HG03025 (cell line): ENCODE measurements around the gene PRPSAP1.

Experiments used
- ATAC-seq: cut with Tn5 transposase; IDR thresholded peaks from one replicate; pipeline ENCODE4 v1.9.1; 2021; ENCODE audit warnings: mild to moderate bottlenecking, moderate library complexity; ENCODE audit not compliant: unreplicated experiment, low FRiP score

The PRPSAP1 gene, protein sequence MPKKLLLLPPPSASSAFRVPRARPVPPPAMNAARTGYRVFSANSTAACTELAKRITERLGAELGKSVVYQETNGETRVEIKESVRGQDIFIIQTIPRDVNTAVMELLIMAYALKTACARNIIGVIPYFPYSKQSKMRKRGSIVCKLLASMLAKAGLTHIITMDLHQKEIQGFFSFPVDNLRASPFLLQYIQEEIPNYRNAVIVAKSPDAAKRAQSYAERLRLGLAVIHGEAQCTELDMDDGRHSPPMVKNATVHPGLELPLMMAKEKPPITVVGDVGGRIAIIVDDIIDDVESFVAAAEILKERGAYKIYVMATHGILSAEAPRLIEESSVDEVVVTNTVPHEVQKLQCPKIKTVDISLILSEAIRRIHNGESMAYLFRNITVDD

DNA sequence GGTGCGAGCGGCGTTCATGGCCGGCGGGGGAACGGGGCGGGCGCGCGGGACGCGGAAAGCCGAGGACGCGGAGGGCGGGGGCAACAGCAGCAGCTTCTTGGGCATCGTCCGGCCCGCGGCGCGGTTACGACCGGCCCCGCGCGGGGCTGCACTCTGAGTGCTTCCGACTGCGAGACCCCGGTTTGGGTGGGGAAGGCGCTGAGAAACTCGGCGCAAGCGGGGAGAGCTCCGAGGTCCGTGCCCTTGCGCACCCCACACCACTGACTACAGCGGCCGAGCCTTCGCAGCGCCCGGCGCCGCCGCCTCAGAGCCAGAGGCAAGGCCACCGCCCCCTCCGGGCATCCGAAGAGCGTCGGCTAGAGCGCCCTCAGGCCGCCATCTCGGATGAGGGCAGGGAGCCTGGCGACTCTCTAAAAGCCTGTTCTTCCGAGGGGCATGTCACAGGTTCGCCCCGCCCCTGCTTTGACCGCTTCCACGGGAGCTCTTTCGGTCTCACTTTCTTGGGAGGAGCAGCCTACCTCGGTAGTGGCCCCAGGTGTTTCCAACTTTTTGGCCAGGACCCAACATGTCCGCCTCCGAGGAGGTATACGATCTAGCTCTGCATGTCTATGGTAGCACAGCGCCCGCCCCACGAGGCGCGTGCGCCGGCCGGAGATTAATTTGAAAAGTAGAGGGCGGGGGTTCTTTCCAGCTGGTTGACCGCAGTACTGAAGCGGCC, at the start of gene PRPSAP1:
TSS of gene PRPSAP1 (minus strand) at position 318 of the 718 bp plus-strand sequence. CDS start at position 105, 213 bp downstream.
- peak; percentile 71 for ATAC-seq

DNA sequence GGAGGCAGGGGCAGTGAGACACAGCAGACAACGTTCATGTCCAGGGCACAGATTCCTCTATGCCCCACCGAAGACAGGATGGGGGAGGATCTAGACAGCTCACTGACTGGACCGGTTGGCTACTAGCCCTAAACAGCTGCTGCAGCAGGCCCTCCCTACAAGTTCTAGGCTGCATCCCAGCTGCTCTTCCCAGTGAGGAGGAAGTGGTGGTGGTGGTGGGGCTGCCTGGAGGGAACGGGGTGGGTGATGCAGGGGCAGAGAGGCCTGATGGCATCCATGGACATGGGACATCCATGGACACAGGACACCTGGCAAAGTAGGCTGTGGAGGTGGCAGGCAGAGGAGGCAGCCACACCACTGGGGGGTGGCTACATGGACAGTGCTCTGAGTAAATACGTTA, 49.0 kb upstream of the PRPSAP1 start:
- no peak for ATAC-seq

DNA sequence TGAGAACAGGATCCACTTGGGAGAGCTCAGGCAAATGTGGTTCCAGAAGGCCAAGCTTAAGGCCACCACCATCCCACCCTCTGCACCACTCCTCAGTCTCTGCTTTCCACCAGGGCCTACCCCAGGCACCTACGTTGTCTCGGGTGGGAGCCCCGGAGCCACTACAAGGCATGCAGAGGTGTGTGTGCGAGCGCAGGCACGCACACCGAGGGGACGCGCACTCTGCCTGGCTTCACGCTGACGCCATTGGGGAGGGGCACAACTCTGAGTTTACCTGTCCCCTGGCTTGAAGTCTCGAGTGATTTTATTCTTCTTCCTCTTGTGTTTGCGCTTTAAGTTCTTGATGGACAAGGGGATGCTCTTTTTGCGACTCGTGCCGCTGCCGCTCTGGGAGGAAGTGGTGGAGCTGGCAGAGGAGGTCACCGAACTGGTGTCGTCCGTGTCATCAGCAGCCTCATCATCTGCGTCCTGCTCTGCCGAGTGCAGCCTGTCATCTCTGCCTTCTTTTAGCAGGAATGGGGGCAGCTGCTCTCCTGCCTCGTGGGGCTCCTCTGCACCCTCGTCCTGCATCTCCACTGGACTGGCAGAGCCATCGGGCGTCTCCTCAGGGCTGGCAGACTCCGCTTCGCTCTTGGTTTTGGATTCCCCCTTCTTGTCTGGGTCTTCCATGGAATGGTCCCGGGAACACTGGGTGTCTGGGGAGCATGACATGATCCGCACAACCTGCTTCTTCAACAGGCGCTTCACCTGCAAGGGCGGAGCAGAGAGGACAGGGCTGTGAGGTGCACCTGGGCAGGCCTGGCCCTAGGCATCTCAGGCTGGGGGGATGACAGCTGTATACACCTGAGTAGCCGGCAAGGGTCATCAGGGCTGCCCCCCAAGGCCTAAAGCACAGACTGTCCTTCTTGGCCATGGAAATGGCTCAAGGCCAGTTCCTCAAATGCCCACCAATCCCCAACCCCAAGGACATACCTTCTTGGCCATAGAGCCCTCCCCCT, 45.8 kb upstream of the PRPSAP1 start:
- no peak for ATAC-seq

DNA sequence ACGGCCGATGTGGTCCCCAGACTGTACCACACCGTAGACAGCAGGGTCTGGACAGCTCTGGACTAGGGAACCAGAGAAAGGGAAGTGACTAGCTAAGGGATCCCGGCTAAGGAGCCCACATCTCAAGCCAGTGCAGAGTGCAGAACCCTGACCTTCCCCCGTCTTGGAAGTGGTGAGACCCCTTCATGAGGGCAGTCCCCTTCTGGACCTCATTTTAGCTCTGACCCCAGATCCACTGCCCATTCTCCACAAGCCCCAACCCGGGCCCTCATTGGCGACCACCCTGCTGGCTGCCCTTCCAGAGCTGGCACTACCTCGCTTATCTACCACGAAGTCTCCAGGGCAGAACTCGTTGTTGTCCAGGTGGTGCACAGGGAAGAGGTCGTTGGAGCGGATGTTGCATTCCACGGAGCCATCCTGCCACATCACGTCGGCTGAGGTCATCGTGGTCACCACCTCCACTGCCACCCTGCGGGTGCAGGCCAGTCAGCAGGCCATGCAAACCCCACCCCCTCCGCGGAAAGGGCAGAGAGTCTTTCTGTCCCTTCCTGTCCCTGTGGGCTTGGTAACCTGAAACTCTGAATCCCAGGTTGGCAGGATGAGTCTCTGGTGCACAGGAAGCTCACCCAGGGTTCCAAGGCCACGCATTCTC, 44.9 kb upstream of the PRPSAP1 start:
- ATAC-seq, result no peak

DNA sequence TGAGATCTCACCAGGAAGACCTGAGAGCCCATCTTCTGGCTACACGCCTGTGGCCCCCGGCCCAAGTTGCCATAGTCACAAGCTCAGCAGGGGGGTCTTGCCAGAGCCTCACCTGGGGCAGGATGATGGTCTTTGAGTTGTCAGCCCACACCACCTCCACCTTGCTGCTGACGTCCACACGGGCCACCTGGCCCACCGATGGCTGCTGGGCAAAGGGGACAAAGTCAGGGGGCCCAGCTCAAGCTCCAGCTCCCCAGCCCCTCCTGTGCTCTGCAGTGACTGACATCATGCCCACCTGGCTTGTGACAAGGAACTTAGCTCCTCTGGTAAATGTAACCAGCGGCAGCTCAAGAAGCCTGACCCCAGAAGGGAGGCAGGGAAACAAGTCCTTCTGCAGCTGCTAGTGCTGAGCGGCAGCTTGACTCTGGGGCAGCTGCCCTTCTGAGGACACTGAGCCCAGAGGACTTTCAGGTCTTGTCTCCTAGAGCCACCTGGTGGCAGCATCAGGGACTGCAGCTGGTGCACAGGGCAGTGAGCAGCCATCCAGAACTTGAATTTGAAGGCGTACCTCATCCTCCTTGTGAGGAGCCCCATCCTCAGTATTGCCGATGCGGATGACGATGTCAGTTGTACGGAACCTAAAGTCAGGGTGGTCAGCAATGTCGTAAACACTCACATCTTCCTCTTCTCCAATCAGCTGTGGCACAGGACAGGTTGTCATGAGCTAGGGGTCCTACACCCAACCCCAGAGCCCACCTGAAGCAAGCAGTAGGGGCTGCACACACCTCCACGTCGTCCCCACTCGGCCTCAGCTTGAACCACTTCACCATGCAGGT, 44.2 kb upstream of the PRPSAP1 start:
- ATAC-seq, result no peak

DNA sequence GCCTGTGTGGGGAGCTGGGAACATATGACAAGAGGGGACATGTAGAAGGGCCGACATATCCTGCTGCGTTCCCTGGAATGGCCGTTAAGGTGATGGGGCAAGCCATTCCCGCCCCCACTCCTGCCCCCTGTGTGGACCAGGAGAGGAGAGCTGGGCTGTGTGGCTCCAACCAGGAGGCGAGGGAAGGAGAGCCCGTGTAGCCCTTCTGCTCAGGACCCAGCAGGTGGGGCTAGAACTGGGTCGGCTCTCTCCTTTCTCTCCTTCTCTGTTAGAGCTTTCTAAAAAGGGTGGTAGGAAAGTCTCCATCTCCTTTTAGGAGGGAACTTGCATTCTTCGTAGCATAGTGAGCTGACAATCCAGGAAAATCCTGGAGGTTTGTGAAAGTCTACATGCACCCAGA, 43.5 kb upstream of the PRPSAP1 start:
- ATAC-seq, result no peak

DNA sequence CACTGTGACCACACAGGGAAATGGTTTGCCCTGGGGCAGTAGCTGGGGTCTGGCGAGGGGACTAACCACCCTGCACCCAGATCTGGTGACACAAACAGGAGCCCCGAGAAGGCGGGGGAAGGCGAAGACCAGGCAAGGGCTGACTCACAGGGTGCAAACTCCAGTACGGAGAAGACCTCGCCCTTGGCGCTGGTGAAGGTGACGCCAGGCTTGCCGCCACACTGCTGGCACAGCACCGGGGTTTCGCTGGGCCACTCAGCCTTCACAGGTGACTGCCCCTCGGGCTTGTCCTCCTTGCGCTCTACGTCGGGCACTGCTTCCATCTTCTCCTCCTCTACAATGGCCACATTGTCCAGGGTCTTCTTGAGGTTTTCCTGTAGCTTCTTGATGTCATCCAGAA, 42.3 kb upstream of the PRPSAP1 start:
- ATAC-seq, result no peak

DNA sequence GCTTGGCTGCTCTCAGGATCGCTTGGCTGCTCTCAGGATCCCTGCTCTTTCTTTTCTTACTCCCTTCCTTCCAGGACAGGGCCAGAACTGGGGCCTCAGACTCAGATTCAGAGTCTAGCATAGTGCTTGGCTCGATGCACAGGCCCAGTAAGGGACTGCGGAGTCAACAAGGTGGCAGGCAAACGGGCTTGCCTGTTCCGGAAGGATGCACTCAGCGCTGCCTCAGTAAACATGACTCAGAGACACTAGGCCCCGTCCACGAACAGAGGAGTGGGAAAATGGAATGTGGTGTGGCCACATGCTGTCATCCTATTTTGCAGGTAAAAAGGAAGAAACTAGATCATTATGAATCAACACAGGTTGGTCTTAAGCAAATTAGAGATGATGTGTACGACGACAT, 40.5 kb upstream of the PRPSAP1 start:
- ATAC-seq, result no peak

DNA sequence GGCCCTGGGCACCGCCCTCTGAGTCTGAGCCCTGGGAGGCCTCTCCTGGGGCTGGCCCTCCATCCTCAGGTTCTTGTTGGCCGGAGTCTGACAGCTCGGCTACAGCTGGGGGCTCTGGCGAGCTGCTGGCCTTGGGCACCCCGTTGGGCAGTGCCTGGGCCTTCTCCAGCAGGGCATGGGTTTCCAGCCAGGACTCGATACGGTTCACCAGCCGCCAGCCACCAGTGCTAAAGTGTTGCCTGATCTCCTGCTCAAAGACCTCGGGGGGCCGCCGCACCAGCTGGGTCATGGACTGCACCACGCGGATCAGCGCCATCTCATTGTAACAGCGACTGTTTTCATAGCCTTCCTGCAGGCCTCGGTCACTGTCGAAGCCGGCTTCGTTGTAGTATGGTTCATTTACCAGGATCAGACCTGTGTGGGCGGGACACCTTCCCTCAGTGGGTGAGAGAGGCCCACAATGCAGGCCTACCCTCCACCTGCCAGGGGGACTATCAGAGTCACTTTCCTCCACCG, 37.5 kb upstream of the PRPSAP1 start:
- no peak for ATAC-seq

DNA sequence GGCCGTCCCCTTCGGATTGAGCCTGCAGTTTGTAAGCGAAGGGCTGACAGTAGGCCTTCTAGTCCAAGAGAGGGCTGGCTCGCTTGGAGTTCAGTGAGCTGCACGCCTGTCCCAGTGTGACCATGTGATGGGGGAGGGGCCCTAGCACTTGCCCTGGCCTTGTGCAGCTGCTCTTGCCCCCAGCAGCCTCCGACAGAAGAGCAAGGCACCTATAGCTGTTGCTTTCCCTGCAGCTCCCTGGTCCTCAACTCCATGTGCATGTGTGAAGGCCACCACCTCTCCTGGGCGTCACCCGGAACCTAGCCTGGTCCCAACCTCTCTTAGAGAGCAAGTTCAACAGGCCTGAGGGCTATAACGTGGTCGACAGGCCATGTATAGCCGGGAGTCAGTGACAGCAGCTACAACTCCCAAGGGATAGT, 36.3 kb upstream of the PRPSAP1 start:
- no peak for ATAC-seq

DNA sequence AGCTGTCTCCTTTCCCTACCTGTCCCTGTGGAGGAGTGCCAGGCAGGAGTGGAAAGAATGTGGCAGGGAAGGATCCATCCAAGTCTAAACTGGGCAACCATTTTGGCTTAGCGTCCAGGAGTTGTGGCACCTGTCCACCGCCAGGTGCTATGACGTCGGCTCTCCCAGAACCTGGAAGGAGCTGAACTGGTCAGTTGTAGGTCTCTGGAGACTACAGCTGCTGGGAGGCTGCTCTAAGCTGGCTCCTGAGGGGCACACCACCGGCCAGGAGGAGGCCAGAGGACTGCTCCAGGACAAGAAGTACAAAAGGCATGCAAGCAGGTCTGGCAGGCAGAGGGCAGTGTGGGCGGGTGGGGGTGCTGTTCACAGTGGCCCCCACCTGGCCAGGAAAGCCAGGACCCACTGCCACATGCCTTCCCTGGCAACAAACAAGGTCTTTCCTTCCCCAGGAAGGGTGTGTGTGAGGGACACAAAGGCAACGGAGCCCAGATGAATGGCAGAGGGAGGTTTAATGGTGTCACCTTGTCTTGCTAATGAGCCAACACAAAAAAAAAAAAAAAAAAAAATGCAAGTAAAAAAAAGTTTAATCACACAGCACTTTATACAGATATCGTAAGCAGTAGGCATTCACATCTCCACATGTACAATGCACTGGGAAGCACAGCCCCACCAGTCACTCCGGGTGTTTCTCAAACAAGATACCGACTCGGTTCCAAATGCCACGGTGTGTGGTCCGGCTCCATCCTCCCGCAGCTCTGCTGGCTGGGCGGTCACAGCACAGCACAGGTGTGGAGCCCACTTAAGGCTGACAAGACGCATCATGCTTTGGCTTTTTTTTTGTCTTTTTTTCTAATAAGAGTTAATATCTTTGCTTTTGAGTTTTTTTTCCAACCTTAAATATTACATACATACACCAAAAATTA, 35.5 kb upstream of the PRPSAP1 start:
- ATAC-seq, result no peak

DNA sequence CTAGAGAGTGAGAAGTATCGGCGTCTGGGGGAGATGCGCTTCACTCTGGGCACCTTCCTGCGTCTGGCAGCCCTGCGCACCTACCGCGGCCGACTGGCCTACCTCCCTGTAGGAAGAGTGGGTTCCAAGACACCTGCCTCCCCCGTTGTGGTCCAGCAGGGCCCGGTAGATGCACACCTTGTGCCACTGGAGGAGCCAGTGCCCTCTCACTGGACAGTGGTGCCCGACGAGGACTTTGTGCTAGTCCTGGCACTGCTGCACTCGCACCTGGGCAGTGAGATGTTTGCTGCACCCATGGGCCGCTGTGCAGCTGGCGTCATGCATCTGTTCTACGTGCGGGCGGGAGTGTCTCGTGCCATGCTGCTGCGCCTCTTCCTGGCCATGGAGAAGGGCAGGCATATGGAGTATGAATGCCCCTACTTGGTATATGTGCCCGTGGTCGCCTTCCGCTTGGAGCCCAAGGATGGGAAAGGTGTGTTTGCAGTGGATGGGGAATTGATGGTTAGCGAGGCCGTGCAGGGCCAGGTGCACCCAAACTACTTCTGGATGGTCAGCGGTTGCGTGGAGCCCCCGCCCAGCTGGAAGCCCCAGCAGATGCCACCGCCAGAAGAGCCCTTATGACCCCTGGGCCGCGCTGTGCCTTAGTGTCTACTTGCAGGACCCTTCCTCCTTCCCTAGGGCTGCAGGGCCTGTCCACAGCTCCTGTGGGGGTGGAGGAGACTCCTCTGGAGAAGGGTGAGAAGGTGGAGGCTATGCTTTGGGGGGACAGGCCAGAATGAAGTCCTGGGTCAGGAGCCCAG, 33.5 kb upstream of the PRPSAP1 start:
- ATAC-seq, result no peak

DNA sequence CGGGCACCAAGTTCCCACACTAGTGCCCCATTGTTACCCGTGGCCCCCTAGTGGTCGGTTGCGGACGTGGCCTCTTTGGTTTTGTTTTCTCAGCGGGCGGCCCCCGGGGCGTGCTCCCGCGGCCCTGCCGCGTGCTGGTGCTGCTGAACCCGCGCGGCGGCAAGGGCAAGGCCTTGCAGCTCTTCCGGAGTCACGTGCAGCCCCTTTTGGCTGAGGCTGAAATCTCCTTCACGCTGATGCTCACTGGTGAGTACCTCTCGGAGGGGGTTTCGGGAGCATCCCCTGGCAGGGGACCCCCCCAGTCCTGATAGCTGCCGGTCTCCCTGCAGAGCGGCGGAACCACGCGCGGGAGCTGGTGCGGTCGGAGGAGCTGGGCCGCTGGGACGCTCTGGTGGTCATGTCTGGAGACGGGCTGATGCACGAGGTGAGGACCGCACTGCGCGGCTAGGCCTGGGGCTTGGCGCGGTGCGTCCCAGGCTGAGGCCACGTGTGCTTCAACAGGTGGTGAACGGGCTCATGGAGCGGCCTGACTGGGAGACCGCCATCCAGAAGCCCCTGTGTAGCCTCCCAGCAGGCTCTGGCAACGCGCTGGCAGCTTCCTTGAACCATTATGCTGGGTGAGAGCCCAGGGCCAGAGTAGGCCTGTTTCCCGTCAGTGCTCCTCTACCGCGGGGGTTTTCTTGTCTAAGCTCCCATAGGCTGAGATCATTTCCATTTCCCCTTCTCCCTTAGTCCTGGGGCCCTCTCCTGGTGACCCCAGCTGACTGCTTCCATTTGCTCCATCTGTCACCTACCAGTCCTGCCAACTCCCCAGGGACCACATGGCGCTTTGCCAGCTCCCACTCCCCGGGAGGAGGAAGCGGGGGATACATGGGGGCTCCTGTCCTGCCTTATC, 32.4 kb upstream of the PRPSAP1 start:
- no peak for ATAC-seq

DNA sequence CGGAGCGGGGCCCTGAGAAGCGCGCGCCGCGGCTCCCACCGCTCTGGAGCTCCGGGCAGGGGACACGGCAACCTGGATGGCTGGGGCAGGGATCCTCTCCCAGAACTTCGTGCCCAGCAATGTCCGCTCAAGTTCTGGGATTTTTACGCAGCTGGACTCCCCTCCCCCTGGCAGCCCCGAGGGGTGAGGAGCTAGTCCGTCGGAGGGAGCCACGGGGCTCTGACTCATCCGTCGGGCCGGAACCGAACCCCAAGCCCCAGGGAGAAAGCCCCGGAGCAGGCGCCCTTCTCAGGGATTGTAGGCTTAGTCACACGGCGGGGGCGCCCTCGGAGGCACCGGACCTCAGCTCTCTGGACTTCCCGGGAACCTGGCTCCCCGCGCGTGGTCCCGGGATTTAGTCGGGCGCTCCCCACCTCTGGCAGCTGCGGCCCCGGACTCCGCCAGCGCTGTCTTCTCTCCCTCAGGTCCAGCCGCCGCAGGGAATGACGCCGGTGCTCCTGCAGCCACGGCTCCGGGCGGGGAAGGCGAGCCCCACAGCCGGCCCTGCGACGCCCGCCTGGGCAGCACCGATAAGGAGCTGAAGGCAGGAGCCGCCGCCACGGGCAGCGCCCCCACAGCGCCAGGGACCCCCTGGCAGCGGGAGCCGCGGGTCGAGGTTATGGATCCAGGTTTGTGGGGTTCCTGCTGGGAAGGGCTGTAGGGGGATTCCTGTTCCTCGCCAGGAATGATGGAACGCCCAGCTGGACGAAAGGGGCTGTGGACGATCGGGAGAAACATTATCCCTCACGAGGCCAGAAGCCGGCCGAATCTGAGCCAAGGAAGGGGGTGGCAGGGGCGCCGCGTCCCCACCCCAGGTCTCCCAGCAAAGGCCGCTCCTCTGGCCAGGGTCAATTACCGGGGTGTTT, 31.5 kb upstream of the PRPSAP1 start:
- no peak for ATAC-seq

DNA sequence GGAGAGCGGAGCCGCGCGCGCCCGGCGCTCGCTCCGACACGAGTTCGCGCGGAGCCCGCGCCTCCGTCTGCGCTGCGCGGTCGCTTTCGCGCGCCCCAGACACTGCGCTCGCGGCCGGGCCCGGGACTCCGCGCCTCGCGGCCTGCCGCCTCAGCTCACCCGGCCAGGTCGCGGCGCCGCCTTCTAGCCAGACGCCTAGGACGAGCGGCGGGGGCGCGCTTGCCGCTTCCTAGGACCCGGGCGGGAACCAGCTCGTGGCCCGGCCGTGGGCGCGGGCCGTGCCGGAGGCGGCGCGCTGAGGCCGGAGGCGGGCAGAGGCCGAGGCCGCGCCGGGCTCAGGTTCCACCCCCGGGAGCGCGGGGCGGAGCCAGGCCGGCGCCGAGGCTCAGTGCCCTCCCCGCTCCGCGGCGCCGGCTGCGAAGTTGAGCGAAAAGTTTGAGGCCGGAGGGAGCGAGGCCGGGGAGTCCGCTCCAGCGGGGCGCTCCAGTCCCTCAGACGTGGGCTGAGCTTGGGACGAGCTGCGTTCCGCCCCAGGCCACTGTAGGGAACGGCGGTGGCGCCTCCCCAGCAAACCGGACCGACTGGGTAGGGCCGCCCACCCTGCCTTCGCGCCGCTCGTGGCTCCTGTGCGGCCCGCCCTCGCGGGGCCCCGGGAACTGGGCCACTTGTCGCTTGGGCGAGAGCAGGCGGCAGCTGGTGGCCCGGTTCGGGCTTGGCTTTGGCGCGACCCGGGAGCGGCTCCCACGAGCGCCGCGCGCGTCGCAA, 30.7 kb upstream of the PRPSAP1 start, which contains the start of gene SPHK1:
TSS of gene SPHK1 (plus strand) at position 388 of the 765 bp plus-strand sequence. CDS start 1,036 bp downstream, outside the sequence.
- ATAC-seq, result no peak
